Astrocyte (in vitro differentiated cells and primary cell): ENCODE measurements around the gene VWA5B2.

Experiments used
- CTCF ChIP-seq: IDR thresholded peaks from 2 replicates; pipeline ENCODE4 v1.5.1; 2011; ENCODE audit warnings: low read depth, mild to moderate bottlenecking, inconsistent platforms, low read length, moderate library complexity; ENCODE audit not compliant: insufficient read depth
- EZH2 ChIP-seq: IDR thresholded peaks from 2 replicates; pipeline ENCODE4 v1.6.1; 2012; ENCODE audit warnings: mild to moderate bottlenecking, low read length, inconsistent platforms; ENCODE audit not compliant: insufficient read depth

GRCh38 chr3:184240384-184241140 lies 11.2 kb downstream of the VWA5B2 start:
- no peak for TF ChIP-seq CTCF
- no peak for TF ChIP-seq EZH2
